GM23338 (cell line): ENCODE data around the gene TASOR2. TPM values are rescaled to one million over a fixed set of nuclear protein-coding genes. Genes with fewer than 3 reads are reported as not detected.

ENCODE experiments used
- CREB1 ChIP-seq: fragments of 250-450 bp; sonication (Bioruptor Pico); IDR thresholded peaks from 2 replicates; pipeline ENCODE4 v1.5.0; 2020; ENCODE audit warnings: low read depth, mild to moderate bottlenecking, moderate library complexity
- CTCF ChIP-seq, 2 experiments: fragments of 200-600 bp in 1 of 2; sonication (generic) in 1 of 2; conservative IDR thresholded peaks; 2 replicates each; pipeline versions ENCODE4 v1.5.1 to v1.6.1; 2016 to 2017; ENCODE audit warnings: antibody characterized with exemption in 2 of 2, low read depth in 2 of 2, mild to moderate bottlenecking in 2 of 2, moderate library complexity in 1 of 2
- ETS1 ChIP-seq: IDR thresholded peaks from 2 replicates; pipeline ENCODE4 v1.6.1; 2016; ENCODE audit warnings: antibody characterized with exemption
- EZH2 ChIP-seq: fragments of 200-600 bp; sonication (generic); IDR thresholded peaks from one replicate; pipeline ENCODE4 v1.8.0; 2017; ENCODE audit warnings: antibody characterized with exemption, mild to moderate bottlenecking, low read depth; ENCODE audit not compliant: unreplicated experiment
- EZH2phosphoT487 ChIP-seq: fragments of 200-600 bp; sonication (generic); IDR thresholded peaks from one replicate; pipeline ENCODE4 v1.8.1; 2018; ENCODE audit warnings: antibody characterized with exemption; ENCODE audit not compliant: unreplicated experiment
- STAT1 ChIP-seq: IDR thresholded peaks from one replicate; pipeline ENCODE4 v1.6.1; 2016; ENCODE audit warnings: antibody characterized with exemption; ENCODE audit not compliant: unreplicated experiment
- ZNF114 ChIP-seq: fragments of 250-450 bp; sonication (Bioruptor Pico); IDR thresholded peaks from 2 replicates; pipeline ENCODE4 v1.5.0; 2020; ENCODE audit warnings: mild to moderate bottlenecking, moderate library complexity
- ZNF331 ChIP-seq: fragments of 250-450 bp; sonication (Bioruptor Pico); IDR thresholded peaks from 2 replicates; pipeline ENCODE4 v1.5.0; 2020; ENCODE audit warnings: low read depth, mild to moderate bottlenecking, moderate library complexity
- ZNF462 ChIP-seq: fragments of 250-450 bp; sonication (Bioruptor Pico); IDR thresholded peaks from 2 replicates; pipeline ENCODE4 v1.5.0; 2020; ENCODE audit warnings: mild to moderate bottlenecking, moderate library complexity
- polyA plus RNA-seq: library from polyadenylated mRNA; unstranded; fragments of >200 nt; fragmentation: Nextera tagmentation; extraction: Ambion mirVana; gene quantifications from 2 replicates; pipeline ENCODE4 v1.2.1, GENCODE V29; 2016
- total RNA-seq: library from RNA; depleted of rRNA; stranded (reverse); fragments of >200 nt; shearing (Covaris generic); gene quantifications from 2 replicates; pipeline ENCODE4 v1.2.3, GENCODE V29; 2014

Gene TASOR2
- total and polyA plus RNA-seq, 2 experiments from 2014 or later, result 45.2 to 110 TPM

DNA sequence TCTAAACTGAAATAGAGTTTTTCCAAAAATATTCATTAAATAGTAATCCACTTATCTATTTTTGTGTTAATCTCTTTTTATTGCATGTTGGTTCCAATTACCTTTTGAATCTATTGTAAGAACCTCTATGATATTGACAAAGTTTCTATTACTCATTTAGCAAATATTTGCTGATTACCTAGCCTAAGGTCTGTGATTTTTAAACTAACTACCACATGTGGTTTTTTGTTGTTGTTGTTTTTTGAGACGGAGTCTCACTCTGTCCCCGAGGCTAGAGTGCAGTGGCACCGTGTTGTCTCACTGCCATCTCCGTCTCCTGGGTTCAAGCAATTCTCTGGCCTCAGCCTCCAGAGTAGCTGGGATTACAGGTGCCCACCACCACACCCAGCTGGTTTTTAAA lies 16.2 kb upstream of the TASOR2 start (continued):
- TF ChIP-seq ZNF462 (no peak), CREB1 (CRISPR knock-in tag) (no peak), EZH2phosphoT487 (no peak), ZNF114 (no peak), ETS1 (no peak), CTCF (conservative IDR thresholded peaks at IDR 0.05; ENCODE audit: low read depth in 2 of 2) (no peak), EZH2 (no peak), STAT1 (no peak), ZNF331 (no peak)
